HG03280 (cell line): ENCODE measurements around the gene FSTL4.
"Not testable (repeated sequence)": the region's sequence is repeated elsewhere in the genome, so short reads cannot be mapped to it uniquely, and the experiment has no call there.

Experiments
- ATAC-seq: cut with Tn5 transposase; IDR thresholded peaks from one replicate; pipeline ENCODE4 v1.9.1; 2021; ENCODE audit warnings: mild to moderate bottlenecking, moderate library complexity; ENCODE audit not compliant: unreplicated experiment

The FSTL4 gene

GRCh38 chr5:133234911-133235310 is 377.4 kb downstream of the FSTL4 start:
- no peak for ATAC-seq

DNA sequence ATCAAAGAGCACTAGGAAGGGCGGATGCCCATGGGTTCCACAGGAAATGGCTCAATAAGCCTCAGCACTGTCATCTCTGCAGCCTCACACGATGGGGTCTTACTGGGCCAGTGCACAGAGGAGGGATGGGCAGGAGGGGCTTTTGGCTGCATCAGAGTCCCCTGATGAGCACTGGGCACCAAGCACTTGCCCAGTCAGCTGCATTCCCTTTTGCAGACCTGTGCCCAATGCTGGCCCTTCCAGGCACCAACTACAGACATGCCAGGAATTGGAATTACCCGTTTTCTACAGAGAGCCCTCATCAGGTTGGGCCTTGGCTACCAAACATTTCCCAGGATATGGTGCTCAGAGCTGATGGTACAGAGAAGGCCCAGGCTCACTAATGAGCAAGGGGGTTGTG is 378.1 kb downstream of the FSTL4 start:
- no peak for ATAC-seq

GRCh38 chr5:133233616-133234015 is 378.7 kb downstream of the FSTL4 start:
- no peak for ATAC-seq

GRCh38 chr5:133232911-133233310 is 379.4 kb downstream of the FSTL4 start:
- ATAC-seq: no peak

DNA sequence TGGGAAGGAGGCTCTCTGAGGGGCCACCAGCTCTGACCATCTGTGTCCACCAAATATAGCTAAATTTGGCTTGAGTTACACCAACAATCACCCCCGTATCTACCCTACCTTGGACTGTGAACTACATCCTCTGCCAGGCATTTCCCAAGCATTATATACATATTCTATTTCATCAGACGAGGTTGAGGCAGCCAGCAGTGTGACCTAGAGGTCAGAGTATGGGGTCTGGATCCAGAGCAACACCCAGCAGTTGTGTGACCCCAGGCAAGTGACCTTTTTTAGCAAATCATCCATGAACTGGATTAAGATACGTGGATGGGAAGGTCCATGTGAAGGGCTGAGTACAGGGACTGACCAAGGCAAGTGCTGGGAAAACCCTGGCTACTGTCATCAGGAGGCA is 379.9 kb downstream of the FSTL4 start:
- no peak for ATAC-seq

DNA sequence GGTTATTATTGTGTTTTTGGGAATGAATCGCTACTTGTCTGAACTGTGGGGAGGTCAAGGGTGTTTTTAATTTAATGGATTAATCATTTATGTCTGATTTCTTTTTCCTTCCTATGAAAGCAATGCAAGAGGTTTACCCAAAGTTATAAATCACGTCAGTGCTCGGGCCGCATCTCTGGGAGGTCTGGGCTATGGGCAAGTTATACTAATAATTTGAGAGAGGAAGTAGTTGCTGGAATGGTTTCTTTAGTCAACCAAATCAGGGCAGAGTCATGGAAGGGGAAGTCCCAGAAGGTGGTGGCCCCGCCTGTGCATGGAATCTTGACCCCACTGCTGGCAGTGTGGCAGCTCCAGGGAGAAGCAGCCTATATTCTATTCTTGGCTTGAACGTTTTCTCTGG is 380.3 kb downstream of the FSTL4 start:
- ATAC-seq: no peak

- no peak for ATAC-seq
These were observed 381.3 kb downstream of the FSTL4 start for GRCh38 chr5:133230823-133231578.

- ATAC-seq: no peak
These were observed 382.2 kb downstream of the FSTL4 start for GRCh38 chr5:133229931-133230664.

- no peak for ATAC-seq
These were observed 384.0 kb downstream of the FSTL4 start for GRCh38 chr5:133228316-133228715.

DNA sequence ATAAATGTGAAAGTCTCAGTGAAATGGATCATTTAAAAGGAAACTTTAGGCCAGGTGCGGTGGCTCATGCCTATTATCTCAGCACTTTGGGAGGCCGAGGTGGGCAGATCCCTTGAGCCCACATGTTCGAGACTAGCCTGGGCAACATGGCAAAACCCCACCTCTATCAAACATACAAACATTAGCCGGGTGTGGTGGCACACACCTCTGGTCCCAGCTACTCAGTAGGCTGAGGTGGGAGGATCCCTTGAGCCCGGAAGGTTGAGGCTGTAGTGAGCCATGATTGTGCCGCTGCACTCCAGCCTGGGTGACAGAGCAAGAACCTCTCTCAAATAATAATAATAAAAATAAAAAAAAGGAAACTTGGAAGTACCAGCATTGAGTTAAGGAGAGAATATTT is 384.4 kb downstream of the FSTL4 start:
- ATAC-seq: no peak

DNA sequence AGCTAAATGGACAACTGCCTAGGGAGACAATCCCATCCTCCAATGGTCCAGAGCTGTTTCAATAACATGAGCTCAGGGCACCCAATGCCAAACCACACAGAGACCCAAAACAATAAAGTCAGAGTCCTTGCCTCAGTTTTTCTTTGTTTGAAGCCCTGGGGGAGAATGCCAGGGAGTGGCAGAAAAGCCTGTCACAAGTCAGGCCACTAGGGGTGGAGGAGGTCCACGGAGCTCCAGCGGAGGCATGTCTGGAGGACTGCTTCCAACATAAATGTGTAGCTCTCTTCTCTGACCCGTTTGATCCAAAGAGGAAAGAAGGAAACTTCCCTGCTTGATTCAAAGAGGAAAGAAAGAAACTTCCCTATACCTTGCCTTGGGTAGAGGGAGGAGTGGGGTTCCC is 385.3 kb downstream of the FSTL4 start:
- no peak for ATAC-seq

GRCh38 chr5:133226186-133226585 is 386.2 kb downstream of the FSTL4 start:
- no peak for ATAC-seq

DNA sequence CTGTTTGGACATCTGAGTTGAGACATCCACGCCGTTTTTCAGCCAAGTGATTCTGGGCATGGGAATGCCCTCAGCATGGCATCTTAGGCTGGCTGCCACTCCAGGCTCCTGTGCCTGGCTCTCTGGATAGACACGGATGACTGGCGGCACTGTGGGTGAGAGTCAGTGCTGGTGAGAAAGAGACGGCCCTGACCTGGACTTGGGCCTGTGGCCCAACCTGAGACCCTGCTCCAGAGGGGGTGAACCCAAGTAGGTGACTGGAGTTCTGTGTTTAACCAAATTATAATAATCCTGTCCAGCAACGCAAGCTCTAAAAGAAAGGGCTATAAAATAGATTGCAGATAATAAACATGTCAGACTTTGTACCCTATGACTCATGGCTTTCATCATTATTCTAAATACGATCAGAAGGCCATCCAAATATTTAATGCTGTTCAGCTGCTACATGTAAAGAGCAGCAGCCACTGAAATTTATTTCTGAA is 386.6 kb downstream of the FSTL4 start:
- ATAC-seq: no peak

GRCh38 chr5:133222979-133223378 is 389.4 kb downstream of the FSTL4 start:
- no peak for ATAC-seq

DNA sequence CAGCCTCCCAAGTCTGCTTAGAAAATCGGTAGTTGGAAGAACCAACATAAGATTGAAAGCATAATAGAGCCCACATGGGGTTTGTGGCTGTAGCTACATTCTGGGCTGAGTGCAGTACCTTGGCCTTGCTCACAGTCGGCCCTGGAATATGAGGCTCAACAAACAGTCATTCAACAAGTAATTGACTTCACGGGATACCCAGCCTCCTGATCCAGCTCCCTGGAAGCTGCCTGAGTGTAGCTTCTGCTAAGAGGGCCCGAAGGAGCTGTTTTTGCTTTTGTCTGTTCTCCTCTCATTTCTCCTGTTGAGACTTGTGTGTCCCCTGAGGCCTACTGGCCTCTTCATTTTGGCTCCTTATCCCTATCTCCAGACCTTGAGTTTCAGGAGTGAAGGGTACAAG is 389.8 kb downstream of the FSTL4 start:
- no peak for ATAC-seq

- no peak for ATAC-seq
These were observed 390.3 kb downstream of the FSTL4 start for GRCh38 chr5:133222040-133222439.

- ATAC-seq: no peak
These were observed 391.3 kb downstream of the FSTL4 start for GRCh38 chr5:133220851-133221674.

GRCh38 chr5:133219296-133219695 is 393.0 kb downstream of the FSTL4 start:
- ATAC-seq: no peak

DNA sequence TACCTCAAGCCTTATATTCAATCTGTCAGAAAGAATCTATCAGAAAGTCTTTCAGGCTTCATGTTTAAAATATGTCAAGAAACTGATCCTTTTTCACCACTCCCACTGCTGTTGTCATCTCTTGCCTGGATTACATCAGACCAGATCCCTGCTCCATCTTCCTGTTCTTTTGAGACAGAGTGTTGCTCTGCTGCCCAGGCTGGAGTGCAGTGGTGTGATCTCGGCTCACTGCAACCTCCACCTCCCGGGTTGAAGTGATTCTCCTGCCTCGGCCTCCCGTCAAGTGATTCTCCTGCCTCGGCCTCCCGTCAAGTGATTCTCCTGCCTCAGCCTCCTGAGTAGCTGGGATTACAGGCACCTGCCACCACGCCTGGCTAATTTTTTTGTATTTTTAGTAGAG is 396.2 kb downstream of the FSTL4 start:
- ATAC-seq: not testable (repeated sequence)

DNA sequence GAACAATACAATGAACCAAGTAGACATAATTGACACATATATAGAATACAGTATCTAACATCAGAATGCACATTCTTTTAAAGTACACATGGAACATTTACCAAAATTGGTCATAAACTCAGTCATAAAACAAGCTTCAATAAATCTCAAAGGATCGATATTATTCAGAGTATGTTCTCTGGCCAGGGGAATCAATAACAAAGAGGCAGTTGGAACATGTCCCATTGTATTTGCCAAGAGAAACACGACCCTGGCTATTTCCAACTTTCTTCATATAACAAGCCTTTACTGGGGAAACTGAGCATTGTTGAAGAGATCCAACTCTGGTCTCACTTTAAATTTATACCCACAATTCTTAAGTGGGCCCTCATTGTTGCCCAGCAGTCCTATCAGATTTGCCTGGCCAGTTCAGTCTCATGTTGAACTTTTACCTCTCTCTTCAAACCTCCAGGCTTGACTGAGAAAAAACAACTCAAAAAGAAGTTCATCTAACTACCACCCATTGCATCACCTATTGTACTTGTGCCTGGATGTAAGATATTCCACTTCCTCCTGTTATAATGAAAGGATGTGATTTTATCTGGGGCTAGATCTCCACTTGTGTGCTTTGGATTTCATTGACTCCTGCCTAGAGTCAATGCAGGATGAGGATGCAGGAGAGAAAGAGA is 398.1 kb downstream of the FSTL4 start:
- ATAC-seq: no peak

DNA sequence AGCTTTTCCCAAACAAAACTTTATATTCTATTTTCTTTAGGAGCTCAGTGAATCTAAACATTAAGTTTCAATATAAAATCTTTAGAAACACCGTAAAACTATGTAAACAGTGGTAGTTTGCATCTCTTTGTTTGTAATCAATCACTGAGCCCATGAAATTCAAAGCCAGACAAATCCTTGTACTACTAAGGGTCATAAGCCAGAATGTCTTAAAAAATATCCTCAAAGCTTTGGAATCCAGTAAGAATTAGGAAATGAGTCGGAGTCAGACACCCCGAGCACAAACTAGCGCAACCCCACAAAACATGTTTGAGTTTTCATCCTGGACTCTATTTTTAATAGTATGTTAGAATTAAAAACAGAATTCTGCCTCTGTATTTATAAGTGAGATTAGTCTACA is 406.7 kb downstream of the FSTL4 start:
- no peak for ATAC-seq
